Muscle layer of colon (tissue), 2 donors: Measurements from ENCODE around the gene ANKS1B.

ENCODE experiments used
- H3K27ac ChIP-seq: one replicate; pipeline ENCODE4 v1.7.0; 2013; ENCODE audit warnings: low read depth, mild to moderate bottlenecking, low read length, moderate library complexity
- H3K27me3 ChIP-seq, 2 donors: one replicate each; pipeline ENCODE4 v1.7.0; 2013; ENCODE audit warnings: low read length in 2 of 2, mild to moderate bottlenecking in 2 of 2; ENCODE audit not compliant: insufficient read depth in 2 of 2, control insufficient read depth in 1 of 2
- H3K36me3 ChIP-seq: one replicate; pipeline ENCODE4 v1.7.0; 2013; ENCODE audit warnings: mild to moderate bottlenecking, low read length; ENCODE audit not compliant: insufficient read depth
- H3K4me1 ChIP-seq: one replicate; pipeline ENCODE4 v1.7.0; 2013; ENCODE audit warnings: mild to moderate bottlenecking, low read length; ENCODE audit not compliant: insufficient read depth
- H3K4me3 ChIP-seq, 2 donors: one replicate each; pipeline ENCODE4 v1.7.0; 2013; ENCODE audit warnings: low read length in 2 of 2, low read depth in 1 of 2, mild to moderate bottlenecking in 1 of 2, moderate library complexity in 1 of 2
- H3K9ac ChIP-seq: one replicate; pipeline ENCODE4 v1.7.0; 2013; ENCODE audit warnings: low read length
- H3K9me3 ChIP-seq: one replicate; pipeline ENCODE4 v1.7.0; 2013; ENCODE audit warnings: mild to moderate bottlenecking, low read length
- donor health status: abdominal sarcoma.
- donor health status: Adenocarcinoma of cecum.

ANKS1B gene

DNA sequence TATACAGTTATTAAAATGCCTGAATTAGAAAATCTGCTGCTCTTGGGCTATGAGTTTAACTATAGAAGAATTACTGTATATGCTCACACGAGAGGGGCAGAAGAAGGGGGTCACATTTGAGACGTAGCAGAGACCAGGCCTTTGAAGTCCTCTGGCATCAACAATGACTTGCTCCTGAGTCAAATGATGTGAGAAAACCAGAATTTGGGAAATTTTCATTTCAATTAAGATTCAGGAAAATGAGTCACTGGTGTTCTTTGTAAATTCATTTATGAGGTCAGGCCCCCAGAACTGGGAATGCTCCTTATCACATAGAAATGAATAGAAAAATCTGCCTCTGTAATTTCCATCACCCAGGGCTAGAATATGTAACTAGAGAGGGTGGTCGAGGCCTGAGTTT is 1246.7 kb downstream of the ANKS1B start:
- no peaks in the 10 kb centered on the region for H3K36me3 ChIP-seq
- no peaks in the 10 kb centered on the region for H3K4me1 ChIP-seq
- H3K9me3 ChIP-seq: no peaks in the 10 kb centered on the region
- H3K4me3 ChIP-seq: no peak overlapping the region
- no peaks in the 10 kb centered on the region for H3K27me3 ChIP-seq
- H3K27ac ChIP-seq: no peak overlapping the region
- H3K9ac ChIP-seq: no peak overlapping the region

DNA sequence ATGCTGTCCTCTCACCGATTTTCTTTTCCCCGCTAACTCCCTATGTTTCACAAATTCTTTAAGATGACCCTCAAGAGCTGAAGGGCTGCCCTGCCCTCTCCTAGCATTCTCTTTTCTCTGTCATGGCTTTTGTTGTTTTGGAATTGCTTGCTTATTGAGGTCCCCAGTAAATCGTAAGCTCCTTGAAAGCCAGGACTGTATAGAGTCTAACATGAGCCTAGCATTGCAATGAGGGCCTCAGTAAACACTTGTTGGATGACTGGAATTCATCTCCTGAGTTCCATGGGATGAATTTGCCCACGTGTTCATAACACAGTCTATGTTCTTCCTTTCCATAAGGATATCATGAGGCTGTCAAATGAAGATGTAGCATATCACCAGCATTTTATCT is 1247.4 kb downstream of the ANKS1B start:
- no peak overlapping the region for H3K27ac ChIP-seq
- no peaks in the 10 kb centered on the region for H3K9me3 ChIP-seq
- H3K9ac ChIP-seq: no peak overlapping the region
- H3K27me3 ChIP-seq: no peaks in the 10 kb centered on the region
- no peaks in the 10 kb centered on the region for H3K4me1 ChIP-seq
- H3K4me3 ChIP-seq: no peak overlapping the region
- H3K36me3 ChIP-seq: no peaks in the 10 kb centered on the region

DNA sequence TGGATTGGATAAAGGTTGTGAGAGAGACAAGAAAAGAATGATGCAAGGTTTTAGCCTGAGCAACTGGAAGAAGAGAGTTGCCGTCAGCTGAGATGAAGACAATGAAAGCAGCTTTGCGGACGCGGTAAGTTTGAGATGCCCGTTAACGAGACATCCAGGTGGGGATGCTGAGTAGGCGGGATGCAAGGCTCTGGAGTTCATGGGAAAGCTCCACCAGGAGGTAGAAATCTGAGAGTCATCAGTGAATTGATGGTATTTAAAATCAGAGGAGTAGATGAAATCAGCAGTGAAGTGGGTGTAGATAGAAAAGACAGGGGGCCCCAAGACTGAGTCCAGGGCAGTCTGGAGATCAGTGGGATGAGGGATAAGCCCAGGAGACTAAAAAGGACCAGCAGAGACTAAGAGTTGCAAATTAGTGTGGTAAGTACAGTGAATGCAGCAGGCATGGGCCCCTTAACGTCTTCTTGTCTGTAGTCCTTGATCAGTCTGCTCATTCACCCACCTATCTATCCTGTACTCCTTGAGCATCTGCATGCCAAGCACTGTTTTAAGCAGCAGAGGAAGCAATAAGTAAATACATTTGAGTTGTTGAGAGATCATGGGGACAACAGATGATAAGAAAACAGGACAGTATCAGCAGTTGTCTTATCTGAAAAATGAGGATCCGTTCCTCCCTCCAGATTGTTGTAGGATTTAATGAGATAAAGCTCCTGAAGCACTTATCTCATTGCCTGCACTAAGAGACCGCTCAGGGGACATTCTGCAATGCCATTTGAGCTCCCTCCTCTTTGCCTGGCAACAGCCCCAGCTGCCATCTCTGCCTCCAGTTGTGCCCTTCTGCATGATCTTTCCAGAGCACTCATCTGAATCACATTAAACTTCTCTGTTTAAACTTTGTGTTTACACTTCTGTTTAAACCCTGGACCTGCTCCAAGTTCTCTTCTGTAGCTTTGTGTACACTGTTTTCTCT is 1248.1 kb downstream of the ANKS1B start:
- no peak overlapping the region for H3K9ac ChIP-seq
- H3K4me1 ChIP-seq: no peaks in the 10 kb centered on the region
- H3K27ac ChIP-seq: no peak overlapping the region
- no peaks in the 10 kb centered on the region for H3K9me3 ChIP-seq
- H3K36me3 ChIP-seq: no peaks in the 10 kb centered on the region
- no peaks in the 10 kb centered on the region for H3K27me3 ChIP-seq
- no peak overlapping the region for H3K4me3 ChIP-seq

DNA sequence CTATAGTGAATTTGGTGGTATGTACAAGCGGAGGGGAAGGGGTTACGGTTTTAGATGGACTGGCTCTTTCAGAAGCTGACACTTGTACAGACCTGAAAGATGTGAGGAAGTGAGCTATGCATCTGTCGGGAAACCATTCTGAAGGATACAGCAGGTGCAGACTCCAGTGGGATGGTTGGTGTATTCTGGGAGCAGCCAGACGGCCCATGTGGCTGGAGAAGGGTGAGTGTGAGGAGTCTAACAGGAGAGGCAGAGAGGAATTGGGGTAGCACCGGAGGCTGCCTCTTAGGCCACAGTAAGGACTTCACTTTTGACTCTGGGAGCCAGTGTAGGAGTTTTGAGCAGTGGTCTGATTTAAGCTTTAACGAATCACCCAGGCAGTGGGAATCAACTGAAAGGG is 1248.9 kb downstream of the ANKS1B start:
- Histone ChIP-seq H3K36me3 (peaks cover 7% of the 10 kb centered on the region), H3K9ac (no peak overlapping the region), H3K27me3 (no peaks in the 10 kb centered on the region), H3K9me3 (no peaks in the 10 kb centered on the region), H3K4me1 (no peaks in the 10 kb centered on the region), H3K27ac (no peak overlapping the region), H3K4me3 (no peak overlapping the region)

DNA sequence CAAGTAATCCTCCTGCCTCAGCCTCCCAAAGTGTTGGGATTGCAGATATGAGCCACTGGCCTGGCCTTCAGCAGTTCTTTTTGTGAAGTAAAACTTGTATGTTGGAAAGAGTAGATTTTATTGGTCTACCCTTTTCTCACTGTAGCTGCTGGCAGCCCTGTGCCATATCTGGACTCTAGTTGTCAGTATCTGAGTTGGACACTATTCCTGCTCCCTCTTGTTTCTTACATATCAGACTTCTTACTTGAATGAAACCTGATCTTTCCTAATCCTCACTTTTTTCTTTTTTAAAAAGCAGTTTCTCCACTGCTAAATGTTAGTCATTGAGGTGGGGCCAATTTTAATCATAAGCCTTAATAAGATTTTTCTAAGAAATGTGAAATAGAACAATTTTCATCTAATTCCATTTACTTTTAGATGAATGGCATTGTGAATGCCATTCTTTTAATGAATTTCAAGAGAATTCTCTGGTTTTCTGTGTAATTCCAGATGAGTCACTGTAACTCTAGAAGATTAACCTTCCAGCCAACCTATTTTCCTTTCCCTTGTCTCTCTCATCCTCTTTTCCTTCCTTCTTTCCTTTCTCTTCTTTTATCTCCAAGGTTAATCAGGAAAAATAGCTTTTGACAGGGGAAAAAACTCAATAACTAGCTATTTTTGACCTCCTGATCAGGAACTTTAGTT is 1250.9 kb downstream of the ANKS1B start:
- Histone ChIP-seq H3K36me3 (peaks cover 12% of the 10 kb centered on the region), H3K4me1 (no peaks in the 10 kb centered on the region), H3K27me3 (no peaks in the 10 kb centered on the region), H3K9ac (no peak overlapping the region), H3K9me3 (no peaks in the 10 kb centered on the region), H3K4me3 (no peak overlapping the region), H3K27ac (no peak overlapping the region)

DNA sequence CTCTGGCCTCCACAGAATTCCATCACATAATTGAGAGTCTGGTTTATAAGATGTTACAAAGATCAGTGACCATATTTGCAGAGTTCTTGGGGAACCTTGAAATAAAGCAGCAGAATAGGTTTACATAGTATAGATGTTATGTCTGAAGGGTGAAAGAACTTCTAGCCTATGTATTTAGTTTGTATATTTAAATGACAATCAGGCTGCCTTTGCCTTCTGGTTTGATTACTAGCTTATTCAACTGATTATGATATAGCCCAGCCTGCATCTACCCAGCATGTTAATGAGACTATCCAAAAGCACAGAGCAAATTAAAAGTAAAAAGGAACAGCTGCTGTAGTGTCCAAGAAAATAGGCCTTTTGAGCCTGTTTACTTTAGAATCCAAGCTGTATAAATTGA is 1254.3 kb downstream of the ANKS1B start:
- Histone ChIP-seq H3K27me3 (no peaks in the 10 kb centered on the region), H3K4me3 (no peak overlapping the region), H3K27ac (no peak overlapping the region), H3K36me3 (peaks cover 19% of the 10 kb centered on the region), H3K4me1 (no peaks in the 10 kb centered on the region), H3K9me3 (no peaks in the 10 kb centered on the region), H3K9ac (no peak overlapping the region)

DNA sequence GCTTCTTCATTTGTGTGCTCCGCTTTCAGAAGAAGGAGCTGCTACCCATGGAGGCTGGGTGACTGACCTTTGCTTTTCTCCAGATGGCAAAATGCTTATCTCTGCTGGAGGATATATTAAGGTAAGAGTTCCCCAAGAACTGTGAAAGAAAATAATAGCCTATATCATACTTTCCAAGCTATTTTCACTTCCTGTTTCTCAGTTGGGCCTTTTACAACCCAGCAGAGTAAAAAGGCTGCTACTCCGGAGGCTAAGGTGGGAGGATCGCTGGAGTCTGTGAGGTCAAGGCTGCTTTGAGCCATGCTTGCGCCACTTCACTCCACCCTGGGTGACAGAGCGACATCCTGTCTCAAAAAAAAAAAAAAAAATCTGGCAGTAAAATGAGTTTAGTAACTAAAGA is 1257.5 kb downstream of the ANKS1B start:
- no peak overlapping the region for H3K4me3 ChIP-seq
- no peaks in the 10 kb centered on the region for H3K9me3 ChIP-seq
- H3K36me3 ChIP-seq: peaks cover 36% of the 10 kb centered on the region
- H3K27me3 ChIP-seq: no peaks in the 10 kb centered on the region
- H3K9ac ChIP-seq: no peak overlapping the region
- no peaks in the 10 kb centered on the region for H3K4me1 ChIP-seq
- no peak overlapping the region for H3K27ac ChIP-seq

DNA sequence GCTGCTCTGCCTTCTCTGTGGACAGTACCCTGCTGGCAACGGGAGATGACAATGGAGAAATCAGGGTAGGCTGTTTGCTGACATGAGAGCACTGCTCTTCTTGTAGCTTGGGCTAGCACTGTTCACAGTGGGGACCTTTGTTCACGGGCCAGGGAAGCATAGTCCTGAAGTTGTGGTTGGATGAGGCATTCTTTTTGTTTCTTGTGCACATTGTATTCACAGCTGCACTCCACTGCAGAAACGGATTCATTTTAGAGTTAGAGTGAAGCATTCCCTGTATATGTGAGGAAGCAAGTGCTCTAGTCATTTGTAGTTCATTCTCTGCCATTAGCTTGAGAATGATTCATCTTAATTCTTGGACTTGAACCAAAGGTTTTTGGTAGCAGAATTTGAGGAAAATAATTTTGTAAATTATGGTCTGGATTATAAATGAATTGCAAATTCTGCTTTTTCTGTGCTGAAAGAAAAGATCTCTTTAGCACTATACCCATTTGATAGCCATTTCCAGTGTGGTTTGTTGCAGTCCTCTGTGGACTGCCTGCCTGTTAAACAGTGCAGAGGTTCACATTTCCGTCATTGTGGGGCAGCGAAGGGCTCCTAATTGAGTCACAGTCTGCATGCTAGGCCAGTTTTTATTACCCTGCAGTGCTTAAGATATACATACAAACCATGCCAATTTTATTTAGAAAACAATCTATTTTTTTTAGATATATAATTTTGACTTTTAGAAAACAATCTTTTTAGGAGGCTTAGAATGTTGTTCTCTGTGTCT is 1259.1 kb downstream of the ANKS1B start:
- H3K27me3 ChIP-seq: no peaks in the 10 kb centered on the region
- no peaks in the 10 kb centered on the region for H3K4me1 ChIP-seq
- H3K4me3 ChIP-seq: no peak overlapping the region
- H3K9ac ChIP-seq: no peak overlapping the region
- H3K9me3 ChIP-seq: no peaks in the 10 kb centered on the region
- no peak overlapping the region for H3K27ac ChIP-seq
- peaks cover 30% of the 10 kb centered on the region for H3K36me3 ChIP-seq

DNA sequence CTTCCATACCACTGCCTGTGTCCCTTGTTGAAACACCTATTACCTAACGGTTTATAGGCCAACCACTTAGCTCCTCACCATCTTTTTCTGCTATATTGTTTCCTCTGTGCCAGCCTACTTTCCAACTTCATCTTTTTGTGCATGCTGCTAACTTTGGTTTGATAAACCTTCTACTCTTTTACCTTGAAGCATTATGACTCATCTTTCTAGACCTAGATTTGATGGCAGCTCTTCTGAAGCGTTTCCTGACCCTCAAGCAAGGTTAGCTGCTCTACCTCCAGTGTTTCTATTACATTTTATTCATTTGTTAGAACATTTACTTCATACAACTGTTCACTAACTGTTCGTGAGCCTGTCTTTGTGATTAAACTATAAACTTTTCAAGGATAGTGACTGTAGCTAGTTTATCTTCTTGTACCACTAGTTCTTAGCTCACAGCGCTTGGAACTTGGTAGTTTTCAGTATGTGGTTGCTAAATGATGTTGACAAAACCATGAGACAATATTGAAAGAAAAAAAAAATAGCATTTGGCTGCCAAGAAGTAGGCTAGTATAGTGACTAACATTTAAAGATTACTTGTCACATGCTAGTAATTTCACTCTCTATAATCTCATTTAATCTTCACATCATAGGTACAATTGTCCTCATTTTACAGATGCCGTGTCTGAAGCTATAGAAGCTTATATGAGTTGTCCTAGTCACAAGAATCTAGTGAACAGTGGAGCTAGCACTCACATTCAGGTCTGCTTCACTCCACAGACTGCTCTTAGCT is 1260.2 kb downstream of the ANKS1B start:
- peaks cover 30% of the 10 kb centered on the region for H3K36me3 ChIP-seq
- H3K4me1 ChIP-seq: no peaks in the 10 kb centered on the region
- H3K9me3 ChIP-seq: no peaks in the 10 kb centered on the region
- no peak overlapping the region for H3K9ac ChIP-seq
- H3K4me3 ChIP-seq: no peak overlapping the region
- H3K27me3 ChIP-seq: no peaks in the 10 kb centered on the region
- H3K27ac ChIP-seq: no peak overlapping the region

DNA sequence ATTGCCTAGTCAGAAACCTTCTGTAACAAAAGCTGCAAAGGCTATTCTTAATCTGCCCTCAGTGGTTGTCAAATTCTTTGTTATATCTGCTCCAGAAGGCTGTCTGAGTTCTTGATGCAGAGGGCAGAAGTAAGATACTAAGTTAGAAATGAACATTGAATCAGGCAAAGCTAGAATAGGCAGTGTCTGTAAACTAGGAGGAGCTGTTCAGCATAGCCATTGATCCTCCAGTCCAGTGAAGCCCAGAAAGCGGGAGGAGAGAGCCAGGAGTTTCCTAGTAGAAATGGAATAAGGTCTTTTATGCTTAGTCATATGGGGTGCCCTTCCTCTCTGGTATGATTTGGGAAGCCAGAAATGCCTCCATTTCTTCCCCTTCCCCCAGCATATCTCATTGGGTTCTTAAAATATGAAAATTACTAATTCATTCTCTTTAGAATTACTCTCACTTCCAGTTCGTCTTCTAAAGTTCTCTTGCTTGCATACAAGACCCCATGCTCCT is 1263.5 kb downstream of the ANKS1B start:
- Histone ChIP-seq H3K27ac (no peak overlapping the region), H3K36me3 (peaks cover 17% of the 10 kb centered on the region), H3K9ac (no peak overlapping the region), H3K4me1 (no peaks in the 10 kb centered on the region), H3K27me3 (no peaks in the 10 kb centered on the region), H3K9me3 (no peaks in the 10 kb centered on the region), H3K4me3 (no peak overlapping the region)
